Heart right ventricle (tissue), 16 donors: Measurements from ENCODE around the gene ZSWIM5. TPM values are rescaled to one million over a fixed set of nuclear protein-coding genes. Genes with fewer than 3 reads are reported as not detected.

ENCODE experiments used
- ATAC-seq, 8 donors: fragments of 200-7000 bp; cut with Tn5 transposase; one replicate each; pipeline ENCODE4 v1.9.1; 2020; ENCODE audit warnings: mild to moderate bottlenecking in 8 of 8, moderate library complexity in 8 of 8, moderate number of reproducible peaks in 1 of 8
- DNase-seq, 2 donors: peaks; one replicate each; pipeline ENCODE4 v3.0.0-alpha.2; 2020
- H3K27ac ChIP-seq, 10 donors: fragments of 200-600 bp; sonication (generic) in 2 of 10; one replicate each; pipeline versions ENCODE4 v1.5.0 to v1.8.0; 2020 to 2022; ENCODE audit warnings: mild to moderate bottlenecking in 3 of 10
- H3K27me3 ChIP-seq, 7 donors: fragments of 200-600 bp; one replicate each; pipeline ENCODE4 v1.8.0; 2021 to 2022; ENCODE audit warnings: mild to moderate bottlenecking in 2 of 7
- H3K36me3 ChIP-seq, 9 donors: fragments of 200-600 bp; sonication (generic) in 1 of 9; one replicate each; pipeline versions ENCODE4 v1.5.0 to v1.8.0; 2020 to 2022; ENCODE audit warnings: mild to moderate bottlenecking in 2 of 9
- H3K4me1 ChIP-seq, 9 donors: fragments of 200-600 bp; sonication (generic) in 1 of 9; one replicate each; pipeline versions ENCODE4 v1.5.0 to v1.8.0; 2020 to 2022; ENCODE audit warnings: mild to moderate bottlenecking in 4 of 9
- H3K4me3 ChIP-seq, 10 donors: fragments of 200-600 bp; sonication (generic) in 2 of 10; one replicate each; pipeline versions ENCODE4 v1.5.0 to v1.8.0; 2020 to 2022; ENCODE audit warnings: mild to moderate bottlenecking in 7 of 10, moderate library complexity in 2 of 10
- H3K9me3 ChIP-seq, 11 donors: fragments of 200-600 bp in 10 of 11; sonication (generic) in 2 of 11; one replicate each; pipeline versions ENCODE4 v1.5.0 to v1.8.0; 2013 to 2022; ENCODE audit warnings: mild to moderate bottlenecking in 2 of 11, control low read depth in 1 of 11, moderate library complexity in 1 of 11
- WGBS, 2 donors: extraction: QIAGEN DNeasy Blood & Tissue Kit; methylation state at CpG; one replicate each; pipeline ENCODE4 v1.1.7; 2013; ENCODE audit warnings: inconsistent platforms in 1 of 2; 5-methylcytosine and 5-hydroxymethylcytosine counted together
- intact Hi-C, 10 donors: fragments of 100-400 bp; cut with DNase I; formaldehyde crosslinking; loops; one replicate each; pipeline versions ENCODE4 v1.11.1 to v1.14.2; 2022
- polyA plus RNA-seq, 2 donors: library from polyadenylated mRNA; stranded (reverse); fragments of 200-250 nt; gene quantifications; one replicate each; pipeline ENCODE4 v1.2.3, GENCODE V29; 2013
- total RNA-seq, 10 donors: library from RNA; stranded (reverse); fragmentation: NEBNext Ultra II Directional in 3 of 10; extraction: Animal tissue kit (Norgen Biotek cat#: 25700) in 3 of 10; gene quantifications; one replicate each; pipeline versions ENCODE4 v1.2.1 to v1.2.4, GENCODE V29; 2021 to 2023
- TF ChIP-seq, protein P1 (sequence below), 9 donors: fragments of 200-600 bp; sonication (generic) in 2 of 9; IDR thresholded peaks; one replicate each; pipeline versions ENCODE4 v1.5.0 to v1.8.0; 2021 to 2022; ENCODE audit warnings: antibody characterized with exemption in 9 of 9, mild to moderate bottlenecking in 5 of 9, moderate library complexity in 1 of 9
- donor health status: Arrhythmogenic right ventricular cardiomyopathy.
- donor health status: ischemic (EF 13 %, LVEDD 7.1; RV severe dilation, severe dysfunction).
- donor health status: healthy with polysubstance abuse.
- donor health status: DM: no; HTN: yes; CAD: no.
- donor health status: DM: no; HTN: no; CAD: no.
- donor health status: ischemic (EF 25% LVEDD 6.9; RV normal size, moderate dysfunction).
- donor health status: ischemic (EF 25% LVEDD 5.7; RV mildly dilated, moderate dysfunction).
- donor health status: healthy.
- donor health status: DM: yes; HTN: yes; CAD: no.
- donor health status: Ischemic cardiomyopathy.
- donor health status: ischemic (EF 35%, LVEDD 5.7; RV mildly dilated, moderate dysfunction).
- donor health status: nonischemic (EF 11% LVEDD 7.7; RV severe dilation, severe dysfunction).
- donor health status: DM: yes; HTN: yes; CAD: no.
- donor health status: PGD.
- donor health status: ischemic (EF 29% LVEDD 5.4; RV normal size, mild dysfunction).
- donor health status: nonischemic (EF 23%, LVEDD 6.1; RV moderate dilation, normal function).

The ZSWIM5 gene
- total and polyA plus RNA-seq, 12 donors = 0.22 to 1.7 (median 0.77) TPM

DNA sequence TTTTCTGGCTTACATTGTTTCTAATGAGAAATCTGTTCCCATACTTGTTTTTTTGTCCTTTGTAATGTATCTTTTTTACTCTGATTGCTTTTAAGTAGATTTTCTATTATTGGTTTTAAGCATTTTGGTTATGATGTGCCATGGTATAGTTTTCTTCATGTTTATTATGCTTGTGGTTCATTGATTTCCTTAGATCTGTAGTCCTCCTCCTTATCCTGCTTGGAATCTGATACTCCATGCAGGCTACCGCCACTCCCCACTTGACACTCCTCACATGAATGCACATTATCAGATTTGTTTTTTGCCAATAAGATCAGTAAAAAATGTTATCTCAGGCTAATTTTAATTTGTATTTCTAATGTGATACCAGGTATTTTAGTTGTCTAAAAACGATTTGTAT, 173.6 kb downstream of the ZSWIM5 start:
- H3K9me3 ChIP-seq = no peaks in the 10 kb centered on the region
- WGBS, 2 donors = 68 to 86% methylated on average over 2 of the region's 2 CpGs
- H3K4me3 ChIP-seq = no peak overlapping the region
- TF ChIP-seq, protein P1, sequence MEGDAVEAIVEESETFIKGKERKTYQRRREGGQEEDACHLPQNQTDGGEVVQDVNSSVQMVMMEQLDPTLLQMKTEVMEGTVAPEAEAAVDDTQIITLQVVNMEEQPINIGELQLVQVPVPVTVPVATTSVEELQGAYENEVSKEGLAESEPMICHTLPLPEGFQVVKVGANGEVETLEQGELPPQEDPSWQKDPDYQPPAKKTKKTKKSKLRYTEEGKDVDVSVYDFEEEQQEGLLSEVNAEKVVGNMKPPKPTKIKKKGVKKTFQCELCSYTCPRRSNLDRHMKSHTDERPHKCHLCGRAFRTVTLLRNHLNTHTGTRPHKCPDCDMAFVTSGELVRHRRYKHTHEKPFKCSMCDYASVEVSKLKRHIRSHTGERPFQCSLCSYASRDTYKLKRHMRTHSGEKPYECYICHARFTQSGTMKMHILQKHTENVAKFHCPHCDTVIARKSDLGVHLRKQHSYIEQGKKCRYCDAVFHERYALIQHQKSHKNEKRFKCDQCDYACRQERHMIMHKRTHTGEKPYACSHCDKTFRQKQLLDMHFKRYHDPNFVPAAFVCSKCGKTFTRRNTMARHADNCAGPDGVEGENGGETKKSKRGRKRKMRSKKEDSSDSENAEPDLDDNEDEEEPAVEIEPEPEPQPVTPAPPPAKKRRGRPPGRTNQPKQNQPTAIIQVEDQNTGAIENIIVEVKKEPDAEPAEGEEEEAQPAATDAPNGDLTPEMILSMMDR (IDR thresholded peaks at IDR 0.05) = no peak
- peaks cover 0 to 13% (median 0%) of the 10 kb centered on the region in 9 donors for H3K36me3 ChIP-seq
- H3K27ac ChIP-seq = no peak overlapping the region
- no peak for DNase-seq
- intact Hi-C loops = no loop called here
- H3K4me1 ChIP-seq = no peaks in the 10 kb centered on the region
- H3K27me3 ChIP-seq = no peaks in the 10 kb centered on the region
- no peak for ATAC-seq

DNA sequence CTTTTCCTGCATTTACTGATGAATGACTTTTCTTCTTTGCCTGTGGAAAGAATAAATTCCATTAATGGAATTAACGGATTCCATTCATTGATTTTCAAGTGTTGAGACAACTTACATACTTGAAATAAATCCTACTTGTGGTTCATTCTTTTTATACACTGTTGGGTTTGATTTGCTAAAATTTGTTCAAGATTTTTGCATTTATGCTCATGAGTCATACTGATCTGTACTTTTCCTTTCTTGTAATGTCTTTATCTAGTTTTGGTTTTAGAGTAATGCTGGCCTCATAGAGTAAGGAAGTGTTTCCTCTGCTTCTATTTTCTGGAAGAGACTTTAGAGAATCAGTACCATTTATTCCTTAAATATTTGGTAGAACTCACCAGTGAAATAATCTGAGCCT, 180.0 kb downstream of the ZSWIM5 start:
- ATAC-seq (no peak), DNase-seq (no peak)
- intact Hi-C loops = no loop called here
- Histone ChIP-seq H3K36me3 (no peaks in the 10 kb centered on the region), H3K4me3 (no peak overlapping the region), H3K27me3 (no peaks in the 10 kb centered on the region), H3K27ac (no peak overlapping the region), H3K9me3 (peaks cover 0 to 5% (median 0%) of the 10 kb centered on the region in 11 donors), H3K4me1 (no peaks in the 10 kb centered on the region)
- 89 to 90% methylated on average over 1 of the region's 1 CpG for WGBS, 2 donors
- TF ChIP-seq, protein P1 (IDR thresholded peaks at IDR 0.05) = no peak

DNA sequence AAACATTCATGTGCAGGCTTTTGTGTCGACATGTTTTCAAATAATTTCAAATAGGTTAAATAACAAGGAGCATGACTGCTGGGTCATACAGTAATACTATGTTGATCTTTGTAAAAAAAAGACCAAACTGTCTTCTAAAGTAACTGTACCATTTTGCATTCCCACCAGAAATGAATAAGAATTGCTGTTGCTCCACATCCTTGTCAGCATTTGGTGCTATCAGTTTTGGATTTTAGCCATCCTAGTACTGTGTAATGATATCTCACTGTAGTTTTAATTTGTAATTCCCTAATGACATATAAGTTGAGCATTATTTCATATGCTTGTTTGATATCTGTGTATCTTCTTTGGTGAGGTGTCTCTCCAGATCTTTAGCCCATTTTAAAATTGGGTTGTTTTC, 182.7 kb downstream of the ZSWIM5 start:
- intact Hi-C loops = no loop called here
- DNase-seq (no peak), ATAC-seq (no peak)
- Histone ChIP-seq H3K4me1 (no peaks in the 10 kb centered on the region), H3K27ac (no peak overlapping the region), H3K9me3 (peaks cover 0 to 5% (median 0%) of the 10 kb centered on the region in 11 donors), H3K4me3 (no peak overlapping the region), H3K36me3 (no peaks in the 10 kb centered on the region), H3K27me3 (no peaks in the 10 kb centered on the region)
- WGBS, 2 donors = 88 to 97% methylated on average over 1 of the region's 1 CpG
- TF ChIP-seq, protein P1 (IDR thresholded peaks at IDR 0.05) = no peak

DNA sequence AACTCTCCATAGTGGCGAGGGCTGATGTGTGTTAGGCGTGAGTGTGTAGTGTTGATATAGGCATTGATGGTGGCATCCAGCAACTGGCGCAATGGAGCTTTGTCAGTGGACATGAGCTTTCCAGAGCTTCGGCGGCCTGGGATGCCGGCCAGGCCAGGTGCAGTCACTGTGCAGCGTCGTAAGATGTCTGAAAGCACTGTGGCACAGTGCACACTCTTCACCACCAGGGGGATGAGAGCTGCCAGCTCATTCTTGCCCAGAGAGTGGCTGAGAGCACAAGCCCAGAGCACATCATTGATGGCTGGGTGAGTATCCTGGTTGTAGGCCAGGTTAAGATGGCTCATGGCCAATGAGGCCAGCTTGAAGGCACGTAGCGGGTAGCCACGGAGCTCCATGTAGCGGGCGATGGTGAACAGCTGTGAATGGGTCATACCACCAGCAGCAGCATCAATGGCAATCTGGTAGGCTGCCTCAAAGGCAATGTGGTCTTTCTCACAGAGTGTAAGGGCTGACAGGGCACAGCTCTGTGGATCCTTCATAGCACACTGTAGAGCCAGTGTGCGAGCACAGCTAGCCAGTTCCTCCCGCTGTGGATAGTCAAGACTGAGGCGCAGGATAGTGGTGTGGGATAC, 187.7 kb downstream of the ZSWIM5 start:
- H3K4me3 ChIP-seq = no peak overlapping the region
- TF ChIP-seq, protein P1 (IDR thresholded peaks at IDR 0.05) = peak; percentile 17 to 77 (median 59)
- peaks cover 0 to 13% (median 7%) of the 10 kb centered on the region in 9 donors for H3K4me1 ChIP-seq
- H3K36me3 ChIP-seq = peaks cover 0 to 23% (median 10%) of the 10 kb centered on the region in 9 donors
- DNase-seq (no peak), ATAC-seq (peak in 7 of 8 donors; percentile 51 to 73 (median 63))
- 64 to 69% methylated on average over 16 of the region's 16 CpGs for WGBS, 2 donors
- no peaks in the 10 kb centered on the region for H3K27me3 ChIP-seq
- H3K9me3 ChIP-seq = peaks cover 0 to 4% (median 0%) of the 10 kb centered on the region in 11 donors
- H3K27ac ChIP-seq = no peak overlapping the region
- intact Hi-C loops = loop anchor here in 7 of 10 donors (1.0 to 10.0 kb wide), 8 partner anchors 11 to 556 kb away; partner anchors contain the start of gene TESK2 (in 4 of the 7)
